Body of pancreas (tissue), 4 donors: ENCODE data around the gene NTF3. TPM values are rescaled to one million over a fixed set of nuclear protein-coding genes. Genes with fewer than 3 reads are reported as not detected.

Experiments used
- ATAC-seq: fragments of 150-250 bp; one replicate; pipeline ENCODE4 v1.9.1; 2016
- DNase-seq, 4 donors: peaks; one replicate each; pipeline ENCODE4 v3.0.0-alpha.2; 2019
- H3K27ac ChIP-seq, 4 donors: fragments of 200-600 bp; sonication (generic); 1 replicate in 3 of 4; 2 replicates in 1 of 4; pipeline versions ENCODE4 v1.5.1 to v1.6.1; 2016 to 2019; ENCODE audit warnings: mild to moderate bottlenecking in 1 of 4, mixed read lengths in 1 of 4, moderate library complexity in 1 of 4
- H3K27me3 ChIP-seq, 2 donors: fragments of 200-600 bp; sonication (generic); one replicate each; pipeline ENCODE4 v1.6.0; 2016; ENCODE audit warnings: mild to moderate bottlenecking in 1 of 2
- H3K36me3 ChIP-seq, 2 donors: fragments of 200-600 bp; sonication (generic); replicated peaks in 1 of 2; 2 replicates each; pipeline ENCODE4 v1.5.1; 2016; ENCODE audit warnings: low read depth in 2 of 2; ENCODE audit not compliant: insufficient read depth in 1 of 2
- H3K4me1 ChIP-seq: fragments of 200-600 bp; sonication (generic); one replicate; pipeline ENCODE4 v1.6.0; 2016
- H3K4me3 ChIP-seq, 2 donors: fragments of 200-600 bp; sonication (generic); 1 replicate in 1 of 2; 2 replicates in 1 of 2; pipeline ENCODE4 v1.5.1; 2016 to 2019
- H3K9me3 ChIP-seq, 3 donors: fragments of 200-600 bp; sonication (generic); 1 replicate in 2 of 3; 2 replicates in 1 of 3; pipeline ENCODE4 v1.5.1; 2016
- CTCF ChIP-seq, 7 experiments: fragments of 450-650 bp in 4 of 7; fragments of 200-600 bp in 3 of 7; sonication (generic) in 3 of 7; IDR thresholded peaks; one replicate each; pipeline ENCODE4 v1.5.1; 2016 to 2019; ENCODE audit warnings: antibody characterized with exemption in 7 of 7
- POLR2A ChIP-seq, 3 donors: fragments of 450-650 bp; IDR thresholded peaks; one replicate each; pipeline ENCODE4 v1.6.1; 2016; ENCODE audit warnings: antibody characterized with exemption in 3 of 3, mild to moderate bottlenecking in 2 of 3
- WGBS, 2 donors: methylation state at CpG; one replicate each; pipeline ENCODE4 v1.1.5; 2017; 5-methylcytosine and 5-hydroxymethylcytosine counted together
- intact Hi-C: fragments of 100-400 bp; cut with DNase I; formaldehyde crosslinking; loops from one replicate; pipeline ENCODE4 v1.15.1; 2023
- total RNA-seq, 2 donors: library from RNA; depleted of rRNA; stranded (reverse); fragments of >200 nt; gene quantifications; one replicate each; pipeline ENCODE4 v1.1.0, GENCODE V29; 2016

NTF3 gene
- total RNA-seq, 2 donors from 2014 or later = not detected

- DNase-seq = no peak
- Histone ChIP-seq H3K4me1 (no peaks in the 10 kb centered on the region), H3K27ac (no peak overlapping the region), H3K27me3 (no peaks in the 10 kb centered on the region), H3K4me3 (no peak overlapping the region), H3K36me3 (no peaks in the 10 kb centered on the region), H3K9me3 (no peaks in the 10 kb centered on the region)
- intact Hi-C loops = no loop called here
- 70 to 71% methylated on average over 2 of the region's 2 CpGs for WGBS, 2 donors
- ATAC-seq = no peak
- no peak for TF ChIP-seq CTCF (IDR thresholded peaks at IDR 0.05)
- TF ChIP-seq POLR2A (IDR thresholded peaks at IDR 0.05) = no peak
These were observed 56.7 kb downstream of the NTF3 start for GRCh38 chr12:5488626-5488955.

- intact Hi-C loops = no loop called here
- WGBS, 2 donors = 52 to 72% methylated on average over 5 of the region's 5 CpGs
- TF ChIP-seq CTCF (IDR thresholded peaks at IDR 0.05) (no peak), POLR2A (IDR thresholded peaks at IDR 0.05) (no peak)
- Histone ChIP-seq H3K4me1 (no peaks in the 10 kb centered on the region), H3K9me3 (no peaks in the 10 kb centered on the region), H3K27me3 (no peaks in the 10 kb centered on the region), H3K4me3 (no peak overlapping the region), H3K36me3 (no peaks in the 10 kb centered on the region), H3K27ac (no peak overlapping the region)
- no peak for ATAC-seq
- no peak for DNase-seq
These were observed 57.1 kb downstream of the NTF3 start for GRCh38 chr12:5489017-5489416.

GRCh38 chr12:5489760-5490406, 58.0 kb downstream of the NTF3 start:
- TF ChIP-seq POLR2A (IDR thresholded peaks at IDR 0.05) (no peak), CTCF (IDR thresholded peaks at IDR 0.05) (no peak)
- no peak for DNase-seq
- WGBS, 2 donors = 70 to 78% methylated on average over 14 of the region's 14 CpGs
- Histone ChIP-seq H3K4me1 (no peaks in the 10 kb centered on the region), H3K27ac (no peak overlapping the region), H3K27me3 (no peaks in the 10 kb centered on the region), H3K9me3 (no peaks in the 10 kb centered on the region), H3K36me3 (no peaks in the 10 kb centered on the region), H3K4me3 (no peak overlapping the region)
- intact Hi-C loops = no loop called here
- ATAC-seq = no peak

GRCh38 chr12:5492562-5492961, 60.7 kb downstream of the NTF3 start:
- DNase-seq (no peak), ATAC-seq (no peak)
- Histone ChIP-seq H3K4me1 (no peaks in the 10 kb centered on the region), H3K9me3 (no peaks in the 10 kb centered on the region), H3K27ac (no peak overlapping the region), H3K4me3 (no peak overlapping the region), H3K36me3 (no peaks in the 10 kb centered on the region), H3K27me3 (no peaks in the 10 kb centered on the region)
- TF ChIP-seq POLR2A (IDR thresholded peaks at IDR 0.05) (no peak), CTCF (IDR thresholded peaks at IDR 0.05) (no peak)
- 44 to 51% methylated on average over 4 of the region's 4 CpGs for WGBS, 2 donors
- intact Hi-C loops = no loop called here

- ATAC-seq = no peak
- no peaks in the 10 kb centered on the region for H3K9me3 ChIP-seq
- no peaks in the 10 kb centered on the region for H3K4me1 ChIP-seq
- H3K4me3 ChIP-seq = no peak overlapping the region
- no peak for TF ChIP-seq POLR2A (IDR thresholded peaks at IDR 0.05)
- TF ChIP-seq CTCF (IDR thresholded peaks at IDR 0.05) = no peak
- H3K27ac ChIP-seq = no peak overlapping the region
- no peak for DNase-seq
- intact Hi-C loops = no loop called here
- H3K36me3 ChIP-seq = no peaks in the 10 kb centered on the region
- H3K27me3 ChIP-seq = no peaks in the 10 kb centered on the region
- WGBS, 2 donors = 68 to 72% methylated on average over 7 of the region's 7 CpGs
These were observed 61.1 kb downstream of the NTF3 start for GRCh38 chr12:5493018-5493417.
